HG02973 (cell line): Measurements from ENCODE around the gene SUCLA2.
"Not testable (repeated sequence)": the region's sequence is repeated elsewhere in the genome, so short reads cannot be mapped to it uniquely, and the experiment has no call there.

Experiments used
- ATAC-seq: cut with Tn5 transposase; IDR thresholded peaks from one replicate; pipeline ENCODE4 v1.9.1; 2021; ENCODE audit warnings: moderate library complexity; ENCODE audit not compliant: unreplicated experiment

Gene SUCLA2

GRCh38 chr13:47997384-47997783 lies 3.7 kb downstream of the SUCLA2 start:
- no peak for ATAC-seq

GRCh38 chr13:47991859-47992258 lies 9.2 kb downstream of the SUCLA2 start:
- no peak for ATAC-seq

GRCh38 chr13:47990920-47991466 lies 10.1 kb downstream of the SUCLA2 start:
- ATAC-seq = no peak

- ATAC-seq = no peak
Observed at GRCh38 chr13:47990427-47990826, 10.6 kb downstream of the SUCLA2 start.

- ATAC-seq = no peak
Observed at GRCh38 chr13:47983070-47983469, 18.0 kb downstream of the SUCLA2 start.

- ATAC-seq = no peak
Observed at GRCh38 chr13:47976325-47976724, 24.7 kb downstream of the SUCLA2 start.

GRCh38 chr13:47964863-47965262 lies 36.2 kb downstream of the SUCLA2 start:
- no peak for ATAC-seq

GRCh38 chr13:47962237-47962636 lies 38.8 kb downstream of the SUCLA2 start:
- ATAC-seq = no peak

- no peak for ATAC-seq
Observed at GRCh38 chr13:47959468-47960247, 41.4 kb downstream of the SUCLA2 start.

GRCh38 chr13:47957073-47957472 lies 44.0 kb downstream of the SUCLA2 start:
- ATAC-seq = no peak

- ATAC-seq = peak; percentile 56
Observed at GRCh38 chr13:47955836-47956235, 45.2 kb downstream of the SUCLA2 start.

GRCh38 chr13:47949799-47950198 lies 51.3 kb downstream of the SUCLA2 start:
- ATAC-seq = no peak

GRCh38 chr13:47945738-47946137 lies 55.3 kb downstream of the SUCLA2 start:
- no peak for ATAC-seq

- not testable (repeated sequence) for ATAC-seq
Observed at GRCh38 chr13:47945146-47945545, 55.9 kb downstream of the SUCLA2 start.

- ATAC-seq = no peak
Observed at GRCh38 chr13:47934371-47934770, 66.7 kb downstream of the SUCLA2 start.

GRCh38 chr13:47932950-47933923 lies 67.8 kb downstream of the SUCLA2 start:
- ATAC-seq = no peak

- ATAC-seq = no peak
Observed at GRCh38 chr13:47930649-47931165, 70.4 kb downstream of the SUCLA2 start.

- ATAC-seq = no peak
Observed at GRCh38 chr13:47929156-47929555, 71.9 kb downstream of the SUCLA2 start.

GRCh38 chr13:47917022-47917574 lies 84.0 kb downstream of the SUCLA2 start:
- no peak for ATAC-seq

GRCh38 chr13:47908197-47908902 lies 92.7 kb downstream of the SUCLA2 start:
- no peak for ATAC-seq
